Duodenal mucosa (tissue), 2 donors: ENCODE data around the gene AGPAT4.

Experiments
- H3K27ac ChIP-seq: one replicate; pipeline ENCODE4 v1.7.0; 2013; ENCODE audit warnings: low read depth, low read length
- H3K27me3 ChIP-seq, 2 donors: one replicate each; pipeline ENCODE4 v1.7.0; 2013; ENCODE audit warnings: low read length in 2 of 2, control low read depth in 1 of 2; ENCODE audit not compliant: insufficient read depth in 2 of 2, control insufficient read depth in 1 of 2
- H3K36me3 ChIP-seq, 2 donors: one replicate each; pipeline ENCODE4 v1.7.0; 2013; ENCODE audit warnings: low read length in 2 of 2, control low read depth in 1 of 2; ENCODE audit not compliant: insufficient read depth in 2 of 2, control insufficient read depth in 1 of 2
- H3K4me1 ChIP-seq, 2 donors: one replicate each; pipeline ENCODE4 v1.7.0; 2013; ENCODE audit warnings: low read length in 2 of 2, control low read depth in 1 of 2; ENCODE audit not compliant: insufficient read depth in 2 of 2, control insufficient read depth in 1 of 2
- H3K4me3 ChIP-seq, 2 donors: one replicate each; pipeline ENCODE4 v1.7.0; 2013; ENCODE audit warnings: low read length in 2 of 2, low read depth in 1 of 2
- H3K9ac ChIP-seq, 2 donors: one replicate each; pipeline ENCODE4 v1.7.0; 2013; ENCODE audit warnings: low read length in 2 of 2, low read depth in 1 of 2
- H3K9me3 ChIP-seq, 2 donors: one replicate each; pipeline ENCODE4 v1.7.0; 2013; ENCODE audit warnings: low read length in 2 of 2, control low read depth in 1 of 2; ENCODE audit not compliant: control insufficient read depth in 1 of 2

AGPAT4 gene

DNA sequence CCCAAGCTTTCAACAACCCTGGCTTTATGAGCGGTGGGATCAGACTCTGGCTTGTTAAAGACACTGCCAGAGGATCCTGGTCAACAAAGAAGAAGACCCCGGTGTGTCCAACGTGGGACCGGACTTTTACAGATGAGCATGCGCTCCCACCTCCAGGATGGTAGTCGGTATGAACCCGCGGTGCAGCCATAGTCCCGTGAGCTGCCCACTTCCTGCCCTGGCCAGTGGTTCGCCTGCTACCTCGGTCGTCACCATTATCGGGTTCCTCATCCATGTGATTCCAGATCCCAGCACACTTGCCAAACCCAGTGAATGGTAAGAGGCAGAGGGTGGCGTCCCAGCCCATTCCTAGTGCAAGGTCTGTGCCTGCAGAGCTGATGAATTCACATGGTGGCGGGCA lies 112.7 kb downstream of the AGPAT4 start:
- H3K27me3 ChIP-seq: no peaks in the 10 kb centered on the region
- H3K4me3 ChIP-seq: no peak overlapping the region
- H3K9ac ChIP-seq: no peak overlapping the region
- H3K4me1 ChIP-seq: no peaks in the 10 kb centered on the region
- H3K36me3 ChIP-seq: no peaks in the 10 kb centered on the region
- H3K9me3 ChIP-seq: no peaks in the 10 kb centered on the region
- no peak overlapping the region for H3K27ac ChIP-seq

DNA sequence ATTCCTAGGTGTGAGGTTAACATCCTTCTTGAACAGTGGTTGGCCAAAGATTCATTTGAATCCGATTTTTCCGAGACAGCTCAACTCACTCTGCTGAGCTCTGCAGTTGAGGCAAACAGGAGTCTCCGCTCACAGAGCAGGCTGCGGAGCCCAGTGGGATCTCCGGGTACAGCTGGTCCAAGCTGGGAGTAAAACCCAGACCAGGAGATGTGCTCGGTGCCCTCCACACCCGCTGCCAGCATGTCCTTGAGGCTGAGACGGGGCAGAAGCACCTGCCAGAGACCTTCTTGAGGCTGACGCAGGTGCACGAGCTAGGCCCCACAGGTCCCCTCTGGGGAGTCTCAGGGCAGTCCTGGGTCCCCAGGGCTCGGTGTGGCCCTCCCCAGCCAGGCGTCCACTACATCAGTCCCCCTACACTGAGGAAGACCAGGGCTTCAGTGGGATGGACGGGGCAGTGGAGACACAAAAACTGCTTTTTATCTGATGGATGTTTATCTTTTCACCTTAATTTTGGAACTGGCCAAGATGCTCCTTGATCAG lies 119.0 kb downstream of the AGPAT4 start:
- Histone ChIP-seq H3K4me1 (no peaks in the 10 kb centered on the region), H3K36me3 (no peaks in the 10 kb centered on the region), H3K27me3 (no peaks in the 10 kb centered on the region), H3K9me3 (no peaks in the 10 kb centered on the region), H3K4me3 (no peak overlapping the region), H3K9ac (no peak overlapping the region), H3K27ac (no peak overlapping the region)

DNA sequence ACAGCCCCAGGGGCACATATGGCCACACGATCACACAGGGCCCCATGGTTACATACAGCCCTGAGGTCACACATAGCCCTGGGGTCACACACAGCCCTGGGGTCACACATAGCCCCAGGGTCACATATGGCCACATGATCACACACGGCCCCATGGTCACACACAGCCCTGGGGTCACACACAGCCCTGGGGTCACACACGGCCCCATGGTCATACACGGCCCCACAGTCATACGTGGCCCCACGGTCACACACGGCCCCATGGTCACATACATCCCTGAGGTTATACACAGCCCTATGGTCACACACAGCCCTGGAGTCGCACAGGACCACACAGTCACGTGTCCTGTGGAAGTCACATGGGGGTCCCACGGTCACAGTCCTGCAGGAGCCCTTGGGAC lies 120.1 kb downstream of the AGPAT4 start:
- Histone ChIP-seq H3K9ac (no peak overlapping the region), H3K27me3 (no peaks in the 10 kb centered on the region), H3K4me3 (no peak overlapping the region), H3K27ac (no peak overlapping the region), H3K36me3 (no peaks in the 10 kb centered on the region), H3K4me1 (no peaks in the 10 kb centered on the region), H3K9me3 (no peaks in the 10 kb centered on the region)

DNA sequence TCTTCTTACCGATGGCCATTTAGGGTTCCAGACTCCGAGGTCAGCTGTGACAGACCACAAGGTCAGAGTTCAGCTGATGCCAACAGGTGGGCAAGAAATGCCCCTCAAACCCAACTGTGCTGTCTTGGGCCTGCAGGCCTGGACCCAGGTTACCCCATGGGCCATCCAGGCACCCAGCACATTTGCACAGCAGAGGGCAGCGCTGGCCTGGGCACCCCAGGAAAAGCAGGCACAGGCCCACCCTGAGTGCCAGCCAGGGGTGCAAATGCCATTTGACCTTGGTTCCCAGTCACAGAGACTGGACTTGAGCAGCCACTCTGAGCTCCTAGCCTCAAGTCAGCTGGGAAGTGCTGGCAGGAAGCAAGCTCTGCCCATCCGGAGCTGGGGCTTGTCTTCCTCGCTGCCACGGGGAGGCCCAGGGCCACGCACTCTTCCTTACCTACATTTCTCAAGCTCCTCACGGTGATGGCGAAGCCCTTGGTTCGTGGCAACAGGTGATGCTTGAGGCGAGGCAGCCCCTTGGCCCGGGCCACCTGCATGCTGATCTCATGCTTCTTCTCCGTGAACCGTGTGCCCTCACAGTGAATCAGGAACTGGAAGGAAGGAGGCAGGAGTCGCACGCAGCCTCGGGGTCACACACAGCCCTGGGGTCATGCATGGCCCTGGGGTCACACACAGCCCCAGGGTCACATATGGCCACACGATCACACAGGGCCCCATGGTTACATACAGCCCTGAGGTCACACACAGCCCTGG lies 120.8 kb downstream of the AGPAT4 start:
- H3K9ac ChIP-seq: no peak overlapping the region
- no peak overlapping the region for H3K27ac ChIP-seq
- no peaks in the 10 kb centered on the region for H3K9me3 ChIP-seq
- no peaks in the 10 kb centered on the region for H3K27me3 ChIP-seq
- H3K36me3 ChIP-seq: no peaks in the 10 kb centered on the region
- no peak overlapping the region for H3K4me3 ChIP-seq
- no peaks in the 10 kb centered on the region for H3K4me1 ChIP-seq

DNA sequence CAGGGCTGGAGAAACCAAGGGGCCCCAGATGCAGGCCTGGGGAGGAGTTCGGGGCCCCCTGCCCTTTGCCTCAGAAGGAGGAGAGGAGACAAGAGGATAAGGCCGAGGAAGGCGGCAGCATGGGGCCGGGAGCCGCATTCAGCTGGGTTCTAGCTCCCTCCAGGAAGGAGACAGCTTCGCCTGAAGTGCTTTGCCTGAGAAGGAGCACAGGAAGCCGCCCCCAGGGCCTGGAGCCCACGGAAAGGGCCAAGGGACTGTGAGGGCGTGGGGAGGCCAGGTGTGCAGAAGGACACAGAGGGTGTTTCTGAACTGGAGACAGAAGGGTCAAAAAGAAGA lies 121.4 kb downstream of the AGPAT4 start:
- Histone ChIP-seq H3K4me1 (no peaks in the 10 kb centered on the region), H3K9ac (no peak overlapping the region), H3K27me3 (no peaks in the 10 kb centered on the region), H3K4me3 (no peak overlapping the region), H3K36me3 (no peaks in the 10 kb centered on the region), H3K27ac (no peak overlapping the region), H3K9me3 (no peaks in the 10 kb centered on the region)

DNA sequence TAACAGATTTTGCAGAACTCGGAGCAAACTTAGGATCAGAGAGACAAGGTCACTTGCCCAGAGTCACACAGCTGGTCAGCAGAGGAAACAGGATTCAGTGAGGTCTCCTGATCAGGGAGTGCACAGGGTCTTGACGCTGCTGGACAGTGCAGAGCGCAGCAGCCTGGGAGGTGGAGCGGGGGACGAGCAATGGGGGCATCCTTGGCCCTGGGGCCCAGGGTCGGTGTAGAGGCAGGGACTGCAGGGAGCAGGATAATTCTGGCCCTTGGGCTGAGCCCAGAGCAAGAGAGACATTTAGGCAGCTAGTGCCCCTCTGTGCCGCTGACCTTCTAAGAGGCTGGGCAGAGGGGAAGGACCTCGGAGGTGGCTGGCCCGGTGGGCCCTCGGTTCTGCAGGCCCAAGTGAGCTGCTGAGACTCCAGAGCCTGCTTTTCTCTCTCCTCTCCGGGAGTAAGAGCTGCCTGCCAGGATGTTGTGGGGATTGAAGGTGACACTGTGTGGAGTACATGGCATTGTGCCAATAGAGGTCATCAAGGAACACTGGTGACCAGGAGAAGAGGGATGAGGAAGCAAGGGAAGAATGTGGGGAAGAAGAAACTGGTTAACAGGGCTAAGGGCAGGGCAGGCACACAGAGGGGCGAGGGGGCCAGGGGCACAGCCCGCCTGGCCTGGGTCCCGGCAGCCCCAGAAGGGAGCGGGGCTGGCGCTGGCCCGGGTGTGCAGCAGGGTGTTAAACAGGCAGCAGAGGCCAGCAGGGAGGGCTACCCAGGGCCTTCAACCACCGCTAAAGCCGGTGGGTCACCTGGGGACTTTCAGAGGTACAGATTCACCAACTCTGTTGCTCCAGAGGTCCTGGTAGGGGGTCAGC lies 122.0 kb downstream of the AGPAT4 start:
- no peaks in the 10 kb centered on the region for H3K4me1 ChIP-seq
- H3K9ac ChIP-seq: no peak overlapping the region
- no peak overlapping the region for H3K4me3 ChIP-seq
- H3K27ac ChIP-seq: no peak overlapping the region
- no peaks in the 10 kb centered on the region for H3K27me3 ChIP-seq
- H3K9me3 ChIP-seq: no peaks in the 10 kb centered on the region
- no peaks in the 10 kb centered on the region for H3K36me3 ChIP-seq

DNA sequence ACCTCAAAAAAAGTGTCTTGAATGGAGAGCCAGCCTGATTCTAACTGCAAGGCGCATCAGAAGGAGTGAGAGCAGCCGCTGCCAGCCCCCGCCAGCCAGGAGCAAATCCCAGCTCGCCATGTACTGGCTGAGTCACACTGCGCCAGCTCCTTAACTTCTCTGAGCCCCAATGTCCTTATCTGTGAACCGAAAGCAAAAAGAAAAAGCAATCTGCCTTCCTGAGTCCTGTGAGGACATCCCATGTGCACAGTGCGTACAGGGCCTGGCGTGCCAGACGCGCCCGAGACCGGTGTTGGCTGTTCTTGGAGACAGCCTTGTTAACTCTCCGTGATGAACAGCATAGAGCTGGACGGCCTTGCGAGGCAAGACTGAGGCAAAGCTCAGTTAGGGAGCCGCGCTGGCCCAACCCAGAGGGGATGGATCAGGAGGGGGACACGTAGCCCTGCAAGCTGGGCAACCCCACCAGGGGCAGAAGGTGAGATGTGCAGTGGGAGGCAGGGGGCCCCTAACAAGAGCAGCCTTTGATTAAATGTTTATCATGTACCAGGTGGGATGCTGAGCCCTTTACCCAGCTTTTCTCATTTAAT lies 122.7 kb downstream of the AGPAT4 start:
- H3K9me3 ChIP-seq: no peaks in the 10 kb centered on the region
- no peaks in the 10 kb centered on the region for H3K36me3 ChIP-seq
- no peak overlapping the region for H3K27ac ChIP-seq
- no peak overlapping the region for H3K4me3 ChIP-seq
- no peaks in the 10 kb centered on the region for H3K4me1 ChIP-seq
- H3K27me3 ChIP-seq: no peaks in the 10 kb centered on the region
- no peak overlapping the region for H3K9ac ChIP-seq

DNA sequence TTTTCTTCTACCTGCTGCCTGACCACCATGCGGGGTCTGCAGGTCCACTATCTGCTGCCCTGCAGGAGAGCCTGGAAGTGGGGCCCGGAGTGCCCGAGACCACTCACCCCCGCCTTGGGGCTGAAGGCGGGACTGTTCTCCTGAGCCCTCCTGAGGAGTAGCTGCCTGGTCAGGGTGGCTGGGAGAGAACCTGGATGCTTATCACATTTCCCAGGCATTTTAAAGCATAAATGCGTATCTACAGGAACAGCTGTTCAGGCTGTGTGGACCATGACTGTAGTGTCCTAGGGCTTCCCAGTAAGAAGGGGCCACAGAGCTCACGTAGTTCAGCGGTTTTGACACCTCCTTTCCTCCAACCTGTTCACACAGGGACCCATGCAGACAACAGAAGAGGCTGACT lies 123.3 kb downstream of the AGPAT4 start:
- no peaks in the 10 kb centered on the region for H3K4me1 ChIP-seq
- H3K27ac ChIP-seq: no peak overlapping the region
- no peak overlapping the region for H3K9ac ChIP-seq
- H3K27me3 ChIP-seq: no peaks in the 10 kb centered on the region
- H3K4me3 ChIP-seq: no peak overlapping the region
- H3K36me3 ChIP-seq: no peaks in the 10 kb centered on the region
- no peaks in the 10 kb centered on the region for H3K9me3 ChIP-seq

DNA sequence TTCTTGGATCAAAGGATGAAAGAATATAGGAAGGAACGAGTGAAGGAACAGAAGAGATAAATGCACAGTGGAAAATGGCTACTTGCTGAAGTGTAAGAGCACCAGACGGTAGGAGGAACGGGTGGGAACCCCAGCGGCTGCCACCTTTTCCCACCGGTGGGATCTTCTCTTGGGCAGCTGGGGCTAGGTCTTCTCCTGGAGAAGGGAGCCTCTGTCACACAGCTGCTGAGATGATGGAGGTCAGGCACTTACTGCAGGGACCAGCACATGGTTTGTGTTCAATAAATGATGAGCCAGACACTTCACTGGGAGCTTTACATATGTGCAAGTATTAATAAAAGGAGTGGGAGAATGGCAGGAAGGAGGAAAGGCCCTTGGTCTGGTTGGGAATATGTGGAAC lies 123.7 kb downstream of the AGPAT4 start:
- Histone ChIP-seq H3K27ac (no peak overlapping the region), H3K9ac (no peak overlapping the region), H3K4me1 (no peaks in the 10 kb centered on the region), H3K4me3 (no peak overlapping the region), H3K36me3 (no peaks in the 10 kb centered on the region), H3K27me3 (no peaks in the 10 kb centered on the region), H3K9me3 (no peaks in the 10 kb centered on the region)
